A549 treated with Mapracorat at 1 μM for 4 hours (cell line): ENCODE results near the gene FIS1. TPM values are rescaled to one million over a fixed set of nuclear protein-coding genes. Genes with fewer than 3 reads are reported as not detected.

Experiments
- total RNA-seq: library from RNA; stranded (reverse); fragments of 200-300 nt; extraction: Qiagen RNA extraction; gene quantifications from 5 replicates; pipeline ENCODE4 v1.2.3, GENCODE V29; 2022

The FIS1 gene
- 124 to 154 TPM (median 140 TPM) in 5 replicates for total RNA-seq

DNA sequence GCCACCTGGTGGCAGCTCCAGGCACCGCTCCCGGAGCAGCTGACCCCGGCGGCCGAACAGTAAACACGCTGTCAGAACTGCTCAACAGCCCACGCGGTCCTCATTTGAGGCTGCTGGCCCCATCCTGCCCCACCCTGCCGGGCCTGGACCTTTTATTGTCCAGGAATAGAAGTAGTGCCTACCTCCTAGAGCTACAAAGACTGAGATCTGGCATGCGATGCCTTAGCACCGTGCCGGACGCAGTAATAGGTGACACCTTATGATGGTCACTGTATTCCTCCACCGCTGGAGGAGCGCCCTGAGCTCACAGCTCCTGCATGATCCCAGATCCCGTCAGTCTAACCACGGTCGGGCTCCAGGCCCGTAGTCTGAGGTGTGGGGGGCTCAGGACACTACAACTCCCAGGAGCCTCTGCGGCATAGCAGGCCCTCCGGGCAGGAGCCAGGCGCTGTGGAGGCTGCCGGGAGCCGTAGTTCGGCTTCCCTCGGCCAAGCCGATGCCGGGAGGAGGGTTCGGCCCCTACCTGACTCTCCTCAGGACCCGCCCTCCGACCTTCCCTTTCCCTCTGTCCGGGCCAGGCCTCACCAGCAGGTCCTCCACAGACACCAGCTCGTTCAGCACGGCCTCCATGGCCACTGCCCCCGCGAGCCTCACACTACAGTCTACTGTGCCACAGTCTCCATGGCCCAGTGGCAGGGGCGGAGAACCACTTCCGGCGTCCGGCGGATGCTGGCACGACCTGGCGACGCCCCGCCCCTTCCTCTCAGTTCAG, at the start of gene FIS1:
Gene FIS1, minus strand, starts transcription at position 707 of the 772 bp plus-strand sequence. Its CDS starts 77 bp downstream, at position 630.

DNA sequence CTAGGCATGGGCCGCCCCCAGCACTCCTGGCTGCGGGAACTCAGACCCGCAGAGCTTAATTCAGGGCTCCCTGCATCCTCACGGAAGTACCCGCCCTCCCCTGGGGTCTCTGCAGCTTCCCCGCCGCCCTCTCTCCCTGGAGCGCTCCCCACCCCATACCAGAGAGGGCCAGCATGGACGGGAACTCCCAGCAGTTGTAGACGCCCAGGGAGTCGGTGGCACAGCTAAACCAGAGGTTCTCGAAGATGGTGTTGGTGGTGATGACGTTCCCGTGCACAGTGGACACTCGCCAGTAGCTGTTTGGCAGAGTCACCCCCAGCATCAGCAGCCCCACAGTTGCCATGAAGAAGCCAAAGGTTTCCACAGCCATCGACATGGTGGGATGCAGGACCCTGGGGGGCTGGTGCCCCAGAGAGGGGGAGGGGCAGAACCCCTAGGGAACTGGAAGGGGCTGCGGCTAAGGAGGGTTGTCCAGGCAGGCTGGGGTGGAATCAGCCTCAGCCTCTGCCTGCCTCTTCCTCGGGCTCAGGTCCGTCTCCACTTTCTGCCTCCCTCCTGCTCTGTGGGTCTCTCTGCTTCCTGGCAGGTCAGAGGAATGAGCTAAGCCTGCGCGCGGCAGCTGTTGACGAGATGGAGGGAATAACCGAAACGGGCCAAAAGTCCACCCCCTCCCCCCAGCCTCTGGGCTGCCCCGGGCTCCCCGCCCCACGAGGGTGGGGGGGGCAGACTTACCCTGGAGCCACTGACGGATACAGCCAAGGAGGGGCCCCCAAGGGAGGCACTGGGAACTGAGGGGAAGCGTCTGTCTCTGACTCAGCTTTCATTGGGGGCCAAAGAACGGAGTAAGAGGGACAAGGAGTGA, 7.4 kb downstream of the FIS1 start, which contains the start of gene CLDN15:
Gene CLDN15, minus strand, starts transcription at position 597 of the 862 bp plus-strand sequence. Its CDS starts 221 bp downstream, at position 376.

DNA sequence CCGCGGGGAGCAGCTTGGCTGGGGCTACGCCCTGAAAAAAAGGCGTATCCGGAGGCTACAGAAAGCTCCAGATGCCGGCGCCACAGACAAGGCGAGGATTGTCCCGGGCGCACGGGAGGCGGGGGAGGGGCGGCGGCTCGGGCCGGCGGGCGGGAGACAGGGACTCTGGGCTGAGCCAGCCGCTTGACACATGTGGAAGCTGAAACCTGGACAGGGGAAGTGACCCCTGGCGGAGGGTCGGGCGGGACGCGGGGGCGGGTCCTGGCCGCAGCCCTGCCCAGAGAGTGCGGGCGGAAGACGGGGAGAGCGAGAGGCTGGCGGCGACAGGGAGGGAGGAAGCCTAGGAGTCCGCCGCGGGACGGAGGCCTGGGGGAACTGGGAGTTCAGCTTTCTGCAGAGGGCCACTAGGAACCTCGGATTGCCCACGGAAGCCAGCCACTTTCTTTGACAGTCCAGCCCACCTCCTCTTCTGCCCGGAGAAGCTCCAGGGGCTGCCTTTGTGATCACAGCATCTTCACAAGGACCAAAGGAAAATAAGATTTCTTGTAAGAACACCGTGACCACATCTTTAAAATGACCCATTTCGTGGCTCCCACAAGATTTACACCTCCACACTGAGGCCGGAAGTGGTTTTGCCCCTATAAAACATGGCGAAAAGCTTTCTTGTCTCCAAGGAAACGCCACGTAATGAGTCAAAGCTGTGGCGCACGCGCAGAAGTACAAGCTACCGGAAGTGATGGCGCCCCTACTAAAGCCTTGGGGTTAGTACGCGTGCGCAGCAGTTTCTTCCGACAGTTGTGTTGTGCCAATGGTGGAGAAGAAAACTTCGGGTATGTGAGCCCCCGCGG, 27.3 kb downstream of the FIS1 start, which contains the start of the genes PLOD3 and ZNHIT1:
Gene PLOD3, minus strand, starts transcription at position 194 of the 848 bp plus-strand sequence. CDS start 307 bp downstream, outside the sequence.
Gene ZNHIT1, plus strand, starts transcription at position 778 of the 848 bp plus-strand sequence. Its CDS starts 31 bp downstream, at position 809.

DNA sequence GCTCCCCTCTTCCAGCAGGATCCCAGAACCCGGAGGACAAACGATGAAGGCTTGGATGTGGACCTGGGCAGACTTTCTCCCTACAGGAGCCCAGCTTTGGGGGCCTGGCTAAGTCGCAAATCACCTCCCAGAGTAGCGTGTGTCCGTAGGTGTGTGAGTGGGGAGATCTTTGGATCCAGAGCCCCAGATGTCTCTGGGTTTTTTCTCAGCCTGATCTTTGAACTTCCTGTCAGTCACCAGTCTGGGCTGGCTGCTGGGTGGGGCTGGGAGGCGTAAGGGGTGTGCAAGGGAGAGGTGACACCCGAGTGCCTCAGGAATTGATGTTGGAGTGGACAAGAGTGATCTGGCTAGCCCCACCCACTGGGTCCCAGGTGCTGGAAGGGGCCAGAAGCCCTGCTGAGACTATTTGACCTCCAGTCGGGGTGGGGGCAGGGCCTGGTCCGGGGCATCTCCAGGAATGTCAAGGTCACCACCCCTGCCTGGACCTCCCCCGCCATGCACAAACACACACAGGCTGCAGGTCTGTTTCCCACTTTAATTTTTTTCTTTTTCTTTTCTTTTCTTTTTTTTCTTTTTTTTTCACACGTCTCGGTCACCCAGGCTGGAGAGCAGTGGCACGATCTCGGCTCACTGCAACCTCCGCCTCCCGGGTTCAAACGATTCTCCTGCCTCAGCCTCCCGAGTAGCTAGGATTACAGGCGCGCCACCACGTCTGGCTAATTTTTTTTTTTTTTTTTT, 43.9 kb downstream of the FIS1 start, which contains the start of gene MOGAT3:
Gene MOGAT3, minus strand, starts transcription at position 175 of the 738 bp plus-strand sequence. CDS start 182 bp downstream, outside the sequence.

Other genes starting within 250 kb of the FIS1 start
- gene MUC17, start 225.0 kb downstream of the FIS1 start, total RNA-seq = 0.01 to 0.03 TPM (median 0.01 TPM) in 5 replicates
- 10.5 to 17.1 TPM (median 13.2 TPM) in 5 replicates for gene TRIM56, start 159.6 kb downstream of the FIS1 start, total RNA-seq
- gene SERPINE1, start 118.0 kb downstream of the FIS1 start, total RNA-seq = 1,598 to 2,064 TPM (median 1,785 TPM) in 5 replicates
- 143 to 165 TPM (median 150 TPM) in 5 replicates for gene AP1S1, start 90.6 kb downstream of the FIS1 start, total RNA-seq
- 10.8 to 26.3 TPM (median 18.0 TPM) in 5 replicates for gene VGF, start 79.5 kb downstream of the FIS1 start, total RNA-seq
- gene NAT16, start 64.8 kb downstream of the FIS1 start, total RNA-seq = 0.15 to 0.20 TPM (median 0.15 TPM) in 5 replicates
- gene MOGAT3, start 44.0 kb downstream of the FIS1 start, total RNA-seq = not detected in 5 replicates
- 66.9 to 85.1 TPM (median 83.1 TPM) in 5 replicates for gene PLOD3, start 27.5 kb downstream of the FIS1 start, total RNA-seq
- gene ZNHIT1, start 26.9 kb downstream of the FIS1 start, total RNA-seq = 71.7 to 101 TPM (median 92.8 TPM) in 5 replicates
- 7.3 to 13.9 TPM (median 11.1 TPM) in 5 replicates for gene CLDN15, start 7.3 kb downstream of the FIS1 start, total RNA-seq
- 51.3 to 56.0 TPM (median 53.1 TPM) in 5 replicates for gene IFT22, start 76.7 kb upstream of the FIS1 start, total RNA-seq
- 0.32 to 0.78 TPM (median 0.51 TPM) in 5 replicates for gene COL26A1, start 117.8 kb upstream of the FIS1 start, total RNA-seq